Measurements from ENCODE around the gene TBC1D4. TPM values are rescaled to one million over a fixed set of nuclear protein-coding genes. Genes with fewer than 3 reads are reported as not detected.

The TBC1D4 gene
- total and polyA plus RNA-seq, 9 of the 15 experiments (the other 6 are each of a cell fraction or from before 2014, with no cell fraction given) = 2.8 to 12.3 (median 7.0) TPM

- intact Hi-C loops (cut with micrococcal nuclease) (no loop called here), in situ Hi-C loops (cut with MboI) (no loop called here)
- CTCF ChIA-PET (ENCODE audit: low intra/inter-chr PET ratio) = no interaction called here
- BruUV-seq (replicated peaks) = no TSS peak
- DNase-seq (ENCODE audit: extremely low read depth in 1 of 4, low spot score in 3 of 4) = no peak
- Histone ChIP-seq H2AFZ (ENCODE audit: low read depth, low read length) (no peak overlapping the region), H3K9me1 (ENCODE audit: control insufficient read depth, insufficient read depth, low read length) (no peaks in the 10 kb centered on the region), H3K4me3 (no peak overlapping the region), H3K9ac (ENCODE audit: insufficient read depth in 1 of 2, low read depth in 2 of 2, low read length in 2 of 2) (no peak overlapping the region), H4K20me1 (replicated peaks; ENCODE audit: control insufficient read depth, insufficient read depth, low read length) (no peaks in the 10 kb centered on the region), H3K27me3 (ENCODE audit: control insufficient read depth in 2 of 2, insufficient read depth in 2 of 2, low read length in 2 of 2) (no peaks in the 10 kb centered on the region), H3K79me2 (ENCODE audit: control insufficient read depth, insufficient read depth, low read length) (no peaks in the 10 kb centered on the region; the same call in 2 of the 3 replicates), H3K4me1 (replicated peaks in 1 of 2; ENCODE audit: control insufficient read depth in 2 of 2, insufficient read depth in 2 of 2, low read length in 2 of 2) (no peaks in the 10 kb centered on the region), H3K4me2 (ENCODE audit: insufficient read depth, low read length) (no peak overlapping the region), H3K27ac (ENCODE audit: extremely low read depth, low read depth, low read length) (no peak overlapping the region), H3K36me3 (ENCODE audit: control insufficient read depth, insufficient read depth, low read length) (peaks cover 3% of the 10 kb centered on the region; the same call in 1 of the 3 replicates), H3K9me3 (replicated peaks; ENCODE audit: control insufficient read depth, insufficient read depth, low read depth, low read length) (no peaks in the 10 kb centered on the region)
- WGBS (ENCODE audit: insufficient coverage, low coverage, missing lambda C conversion rate) = no CpG with 5 or more reads among the region's 1 CpG
- TF ChIP-seq GATA2 (CRISPR knock-in tag; IDR thresholded peaks at IDR 0.05) (no peak), RFX7 (CRISPR knock-in tag; IDR thresholded peaks at IDR 0.05) (no peak), ZNF41 (CRISPR knock-in tag; conservative IDR thresholded peaks at IDR 0.05) (no peak), CBX8 (IDR thresholded peaks at IDR 0.05; ENCODE audit: borderline replicate concordance, extremely low read depth, low read depth, low read length, poor library complexity, severe bottlenecking) (no peak), RBBP5 (IDR thresholded peaks at IDR 0.05; ENCODE audit: borderline replicate concordance, insufficient read depth, low read length, poor library complexity, severe bottlenecking) (no peak), MTA1 (IDR thresholded peaks at IDR 0.05; ENCODE audit: borderline replicate concordance) (no peak), BRCA1 (IDR thresholded peaks at IDR 0.05) (no peak), BRCA1 (CRISPR knock-in tag; IDR thresholded peaks at IDR 0.05) (no peak)
- TF ChIP-seq, protein P1, sequence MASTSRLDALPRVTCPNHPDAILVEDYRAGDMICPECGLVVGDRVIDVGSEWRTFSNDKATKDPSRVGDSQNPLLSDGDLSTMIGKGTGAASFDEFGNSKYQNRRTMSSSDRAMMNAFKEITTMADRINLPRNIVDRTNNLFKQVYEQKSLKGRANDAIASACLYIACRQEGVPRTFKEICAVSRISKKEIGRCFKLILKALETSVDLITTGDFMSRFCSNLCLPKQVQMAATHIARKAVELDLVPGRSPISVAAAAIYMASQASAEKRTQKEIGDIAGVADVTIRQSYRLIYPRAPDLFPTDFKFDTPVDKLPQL (IDR thresholded peaks at IDR 0.05; ENCODE audit: extremely low read depth, insufficient read length) = no peak
- no peak for FAIRE-seq
- no peak for ATAC-seq
- POLR2A ChIA-PET = no interaction called here
Measured at GRCh38 chr13:75360170-75360569, 121.8 kb downstream of the TBC1D4 start.

All from K562 (cell line).